Measurements from ENCODE around the gene TENT5A.

TENT5A gene

GRCh38 chr6:81713205-81713604 is 39.3 kb downstream of the TENT5A start:
- DNase-seq, result no peak

GRCh38 chr6:81708113-81708699 is 44.3 kb downstream of the TENT5A start:
- no peak for DNase-seq

GRCh38 chr6:81704700-81705099 is 47.8 kb downstream of the TENT5A start:
- DNase-seq, result no peak

- no peak for DNase-seq
Observed at GRCh38 chr6:81700414-81700813, 52.1 kb downstream of the TENT5A start.

GRCh38 chr6:81697559-81697958 is 54.9 kb downstream of the TENT5A start:
- DNase-seq, result no peak

- no peak for DNase-seq
Observed at GRCh38 chr6:81696524-81696923, 56.0 kb downstream of the TENT5A start.
